IPS-11a (cell line): ENCODE data around the gene SLC29A2.

Experiments used
- H3K4me3 ChIP-seq: one replicate; pipeline ENCODE4 v1.5.1; 2013; ENCODE audit warnings: low read depth, low read length, control low read depth

Gene SLC29A2

GRCh38 chr11:66371627-66372415 lies at the start of gene SLC29A2:
TSS of gene SLC29A2 (minus strand) at chr11:66371760. CDS start at chr11:66371591, 169 bp downstream.
- H3K4me3 ChIP-seq = peak within 1 kb of the TSS; percentile 91

- peak within 1 kb of the TSS; percentile 40 for H3K4me3 ChIP-seq
Observed at GRCh38 chr11:66420671-66421476, 49.3 kb upstream of the SLC29A2 start, which contains the start of gene NPAS4. TSS of gene NPAS4 (plus strand) at chr11:66421035. CDS start at chr11:66421180, 145 bp downstream.

GRCh38 chr11:66419825-66420224 lies 48.3 kb upstream of the SLC29A2 start:
- H3K4me3 ChIP-seq = peak overlapping the region; percentile 40

- H3K4me3 ChIP-seq = no peak overlapping the region
Observed at GRCh38 chr11:66418986-66419308, 47.4 kb upstream of the SLC29A2 start.

- no peak overlapping the region for H3K4me3 ChIP-seq
Observed at GRCh38 chr11:66418168-66418985, 46.8 kb upstream of the SLC29A2 start.

- H3K4me3 ChIP-seq = no peak overlapping the region
Observed at GRCh38 chr11:66417000-66417399, 45.4 kb upstream of the SLC29A2 start.

- H3K4me3 ChIP-seq = no peak overlapping the region
Observed at GRCh38 chr11:66415423-66415822, 43.9 kb upstream of the SLC29A2 start.

- no peak overlapping the region for H3K4me3 ChIP-seq
Observed at GRCh38 chr11:66414120-66414934, 42.8 kb upstream of the SLC29A2 start.

GRCh38 chr11:66413167-66413566 lies 41.6 kb upstream of the SLC29A2 start:
- H3K4me3 ChIP-seq = no peak overlapping the region

- H3K4me3 ChIP-seq = no peak overlapping the region
Observed at GRCh38 chr11:66412110-66412509, 40.5 kb upstream of the SLC29A2 start.

- no peak overlapping the region for H3K4me3 ChIP-seq
Observed at GRCh38 chr11:66411323-66411722, 39.8 kb upstream of the SLC29A2 start.

GRCh38 chr11:66410191-66410590 lies 38.6 kb upstream of the SLC29A2 start:
- H3K4me3 ChIP-seq = no peak overlapping the region

- H3K4me3 ChIP-seq = peak overlapping the region; percentile 27
Observed at GRCh38 chr11:66409226-66409625, 37.7 kb upstream of the SLC29A2 start.

GRCh38 chr11:66408488-66409214 lies 37.1 kb upstream of the SLC29A2 start:
- peak overlapping the region; percentile 33 for H3K4me3 ChIP-seq

GRCh38 chr11:66407651-66408050 lies 36.1 kb upstream of the SLC29A2 start:
- no peak overlapping the region for H3K4me3 ChIP-seq

GRCh38 chr11:66393954-66394353 lies 22.4 kb upstream of the SLC29A2 start:
- H3K4me3 ChIP-seq = no peak overlapping the region

GRCh38 chr11:66391322-66391721 lies 19.8 kb upstream of the SLC29A2 start:
- H3K4me3 ChIP-seq = no peak overlapping the region

- no peak overlapping the region for H3K4me3 ChIP-seq
Observed at GRCh38 chr11:66388780-66389386, 17.3 kb upstream of the SLC29A2 start.
